ENCODE data around the gene SCAI.
"Not testable (repeated sequence)": the region's sequence is repeated elsewhere in the genome, so short reads cannot be mapped to it uniquely, and the experiment has no call there.

The SCAI gene

DNA sequence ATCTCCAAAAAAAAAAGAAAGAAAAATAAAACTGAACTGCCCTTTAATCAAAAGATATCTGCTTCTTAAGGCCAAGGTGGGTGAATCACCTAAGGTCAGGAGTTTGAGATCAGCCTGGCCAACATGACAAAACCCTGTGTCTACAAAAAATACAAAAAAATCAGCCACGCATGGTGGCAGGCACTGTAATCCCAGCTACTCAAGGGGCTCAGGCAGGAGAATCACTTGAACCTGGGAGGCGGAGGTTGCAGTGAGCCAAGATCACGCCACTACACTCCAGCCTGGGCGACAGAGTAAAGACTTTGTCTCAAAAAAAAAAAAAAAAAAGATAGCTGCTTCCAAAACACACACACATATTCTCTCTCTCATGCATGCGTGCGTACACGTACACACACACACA is 17.8 kb downstream of the SCAI start:
- no peak for TF ChIP-seq Cebpa-rat (IDR thresholded peaks at IDR 0.05)
- Histone ChIP-seq H3K4me1 (peaks cover 29 to 62% (median 38%) of the 10 kb centered on the region in 10 experiments), H3K36me3 (peaks cover 0 to 17% (median 0%) of the 10 kb centered on the region in 11 experiments; a peak in 1 of 22 replicates), H3K27me3 (no peaks in the 10 kb centered on the region), H4K20me1 (no peaks in the 10 kb centered on the region), H3K4me3 (no peak overlapping the region), H3K9me3 (replicated peaks in 1 of 11) (peaks cover 0 to 9% (median 0%) of the 10 kb centered on the region in 11 experiments; a peak in 4 of 22 replicates), H3K27ac (peak overlapping the region in 6 of 11 experiments; percentile 11 to 67 (median 36); a peak in 9 of 22 replicates), H3K9ac (no peak overlapping the region), H3K4me2 (peak overlapping the region; percentile 13 to 66 (median 53); a peak in 21 of 22 replicates)

DNA sequence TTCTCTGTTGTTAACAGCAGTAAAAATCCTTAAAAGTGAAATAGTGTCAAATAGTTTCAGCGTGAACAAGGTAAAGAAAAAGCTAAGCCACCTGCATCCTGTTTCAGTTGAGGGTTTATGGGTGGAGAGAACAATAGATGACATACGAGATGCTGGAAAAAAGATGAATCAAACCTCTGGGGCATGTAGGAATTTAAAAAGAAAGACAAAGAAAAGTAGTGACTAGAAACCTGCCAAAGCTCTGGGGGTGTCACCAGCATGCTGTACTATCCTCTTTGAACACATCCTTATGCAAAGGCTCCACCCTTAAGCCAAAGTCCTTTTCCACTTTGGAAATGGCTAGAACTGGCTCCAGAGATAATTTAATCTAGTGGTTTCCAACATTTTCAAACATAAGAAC is 22.2 kb downstream of the SCAI start:
- Histone ChIP-seq H3K9me3 (replicated peaks in 1 of 11) (peaks cover 0 to 9% (median 0%) of the 10 kb centered on the region in 11 experiments; a peak in 4 of 22 replicates), H3K4me3 (no peak overlapping the region; a peak in 1 of 20 replicates), H3K4me1 (peaks cover 26 to 73% (median 36%) of the 10 kb centered on the region in 10 experiments), H3K27ac (peak overlapping the region in 8 of 11 experiments; percentile 47 to 83 (median 71); a peak in 16 of 22 replicates), H4K20me1 (no peaks in the 10 kb centered on the region), H3K27me3 (no peaks in the 10 kb centered on the region), H3K4me2 (peak overlapping the region in 10 of 11 experiments; percentile 22 to 82 (median 62); a peak in 19 of 22 replicates), H3K9ac (peak overlapping the region in 6 of 11 experiments; percentile 12 to 67 (median 40); a peak in 10 of 22 replicates), H3K36me3 (peaks cover 0 to 23% (median 3%) of the 10 kb centered on the region in 11 experiments; a peak in 4 of 22 replicates)
- TF ChIP-seq Cebpa-rat (IDR thresholded peaks at IDR 0.05) = no peak

DNA sequence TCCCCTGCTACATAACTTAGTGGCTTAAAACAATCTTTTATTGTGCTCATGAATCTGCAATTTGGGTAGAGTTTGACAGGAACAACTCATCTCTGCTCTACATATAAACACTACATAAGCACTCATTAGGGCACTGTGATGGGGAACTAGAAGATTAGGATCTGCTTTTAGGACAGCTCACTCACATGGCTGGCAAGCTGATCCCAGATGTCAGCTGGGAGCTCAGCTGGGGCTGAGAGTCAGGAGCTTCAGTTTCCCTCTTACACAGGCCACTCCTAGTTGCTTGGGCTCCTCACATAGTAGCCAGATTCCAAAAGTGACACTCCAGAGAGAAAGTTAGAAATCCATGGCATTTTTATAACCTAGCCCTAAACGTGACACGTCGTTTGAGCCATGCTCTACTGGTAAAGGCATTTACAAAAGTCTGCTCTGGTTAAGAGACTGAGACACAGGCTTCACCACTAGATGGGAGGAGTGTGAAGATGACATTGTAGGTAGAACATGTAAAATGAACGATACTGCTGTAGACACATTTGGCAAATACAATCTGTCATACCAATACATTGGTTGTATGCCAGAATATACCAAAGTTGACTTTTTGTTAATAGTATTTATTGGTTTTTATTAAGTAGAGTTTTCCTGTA is 23.6 kb downstream of the SCAI start:
- Histone ChIP-seq H3K27ac (peak overlapping the region in 7 of 11 experiments; percentile 12 to 83 (median 67); a peak in 11 of 22 replicates), H3K4me2 (peak overlapping the region in 8 of 11 experiments; percentile 22 to 82 (median 58); a peak in 12 of 22 replicates), H3K36me3 (peaks cover 0 to 19% (median 6%) of the 10 kb centered on the region in 11 experiments; a peak in 11 of 22 replicates), H3K9me3 (replicated peaks in 1 of 11) (peaks cover under 1 to 7% (median 4%) of the 10 kb centered on the region in 11 experiments; a peak in 19 of 22 replicates), H3K27me3 (no peaks in the 10 kb centered on the region), H3K4me1 (peaks cover 16 to 61% (median 25%) of the 10 kb centered on the region in 10 experiments; a peak in 18 of 20 replicates), H3K9ac (peak overlapping the region in 2 of 11 experiments; percentile 8 to 34; a peak in 2 of 22 replicates), H4K20me1 (no peaks in the 10 kb centered on the region), H3K4me3 (no peak overlapping the region)
- TF ChIP-seq Cebpa-rat (IDR thresholded peaks at IDR 0.05) = no peak

DNA sequence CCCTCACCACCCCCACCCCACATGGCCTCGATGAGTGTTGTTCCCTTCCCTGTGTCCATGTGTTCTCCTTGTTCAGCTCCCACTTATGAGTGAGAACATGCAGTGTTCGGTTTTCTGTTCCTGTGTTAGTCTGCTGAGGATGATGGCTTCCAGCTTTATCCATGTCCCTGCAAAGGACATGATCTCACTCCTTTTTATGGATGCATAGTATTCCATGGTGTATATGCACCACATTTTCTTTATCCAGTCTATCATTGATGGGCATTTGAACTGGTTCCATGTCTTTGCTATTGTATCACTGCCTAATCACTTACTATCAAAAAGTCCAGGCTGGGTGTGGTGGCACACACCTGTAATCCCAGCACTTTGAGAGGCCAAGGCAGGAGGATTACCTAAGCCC is 24.6 kb downstream of the SCAI start:
- peaks cover 0 to 22% (median 12%) of the 10 kb centered on the region in 11 experiments; a peak in 15 of 22 replicates for H3K36me3 ChIP-seq
- peaks cover 11 to 16% (median 15%) of the 10 kb centered on the region in 11 experiments for H3K9me3 ChIP-seq (replicated peaks in 1 of 11)
- H3K27ac ChIP-seq, H3K27me3 ChIP-seq, H3K4me2 ChIP-seq, H4K20me1 ChIP-seq, H3K9ac ChIP-seq, H3K4me3 ChIP-seq: not testable (repeated sequence)
- H3K4me1 ChIP-seq = peaks cover 16 to 53% (median 25%) of the 10 kb centered on the region in 10 experiments; a peak in 18 of 20 replicates

DNA sequence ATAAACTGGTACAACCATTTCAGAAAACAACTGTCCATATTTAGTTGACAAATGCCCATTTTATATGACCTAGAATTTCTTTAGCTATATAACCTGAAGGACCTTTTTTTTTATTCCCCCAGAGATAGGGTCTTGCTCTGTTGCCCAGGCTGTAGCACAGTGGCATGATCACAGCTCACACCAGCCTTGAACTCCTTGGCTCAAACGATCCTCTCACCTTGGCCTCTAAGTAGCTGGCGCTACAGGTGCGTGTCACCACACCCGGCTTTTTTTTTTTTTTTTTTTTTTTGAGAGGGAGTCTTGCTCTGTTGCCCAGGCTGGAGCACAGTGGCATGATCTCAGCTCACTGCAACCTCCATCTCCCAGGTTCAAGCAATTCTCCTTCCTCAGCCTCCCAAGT is 28.8 kb downstream of the SCAI start:
- not testable (repeated sequence) for H3K27me3 ChIP-seq, H3K4me3 ChIP-seq, H3K27ac ChIP-seq, H4K20me1 ChIP-seq, H3K9ac ChIP-seq, H3K4me2 ChIP-seq
- Histone ChIP-seq H3K4me1 (peaks cover 0 to 14% (median 2%) of the 10 kb centered on the region in 10 experiments; a peak in 11 of 20 replicates), H3K36me3 (peaks cover 3 to 47% (median 33%) of the 10 kb centered on the region in 11 experiments; a peak in 17 of 22 replicates), H3K9me3 (replicated peaks in 1 of 11) (peaks cover 52 to 57% (median 55%) of the 10 kb centered on the region in 11 experiments)

DNA sequence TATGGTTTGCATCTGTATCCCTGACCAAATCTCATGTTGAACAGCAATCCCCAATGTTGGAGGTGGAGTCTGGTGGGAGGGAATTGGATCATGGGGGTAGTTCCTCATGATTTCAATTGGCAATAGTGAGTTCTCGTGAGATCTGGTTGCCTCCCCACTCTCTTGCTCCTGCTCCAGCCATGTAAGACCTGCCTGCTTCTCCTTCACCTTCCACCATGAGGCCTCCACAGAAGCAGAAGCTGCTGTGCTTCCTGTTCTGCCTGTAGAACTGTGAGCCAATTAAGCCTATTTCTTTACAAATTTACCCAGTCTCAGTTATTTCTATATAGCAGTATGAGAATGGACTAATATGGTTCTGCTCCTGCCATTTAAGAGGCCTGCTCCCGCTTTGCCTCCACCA is 32.9 kb downstream of the SCAI start:
- Histone ChIP-seq H3K4me1 (peaks cover 0 to 3% (median 0%) of the 10 kb centered on the region in 10 experiments; a peak in 4 of 20 replicates), H3K9ac (no peak overlapping the region), H3K4me2 (no peak overlapping the region), H3K9me3 (replicated peaks in 1 of 11) (peaks cover 67 to 83% (median 77%) of the 10 kb centered on the region in 11 experiments), H3K27ac (no peak overlapping the region), H3K27me3 (no peaks in the 10 kb centered on the region), H4K20me1 (no peaks in the 10 kb centered on the region), H3K4me3 (no peak overlapping the region), H3K36me3 (peaks cover 3 to 56% (median 33%) of the 10 kb centered on the region in 11 experiments; a peak in 16 of 22 replicates)
- no peak for TF ChIP-seq Cebpa-rat (IDR thresholded peaks at IDR 0.05)

DNA sequence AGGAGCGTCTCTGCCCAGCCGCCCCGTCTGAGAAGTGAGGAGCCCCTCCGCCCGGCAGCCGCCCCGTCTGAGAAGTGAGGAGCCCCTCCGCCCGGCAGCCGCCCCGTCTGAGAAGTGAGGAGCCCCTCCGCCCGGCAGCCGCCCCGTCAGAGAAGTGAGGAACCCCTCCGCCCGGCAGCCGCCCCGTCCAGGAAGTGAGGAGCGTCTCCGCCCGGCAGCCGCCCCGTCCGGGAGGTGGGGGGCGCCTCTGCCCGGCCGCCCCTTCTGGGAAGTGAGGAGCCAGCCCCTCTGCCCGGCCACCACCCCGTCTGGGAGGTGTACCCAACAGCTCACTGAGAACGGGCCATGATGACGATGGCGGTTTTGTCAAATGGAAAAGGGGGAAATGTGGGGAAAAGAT is 34.8 kb downstream of the SCAI start:
- H3K9ac ChIP-seq, H3K4me2 ChIP-seq, H3K27me3 ChIP-seq, H3K27ac ChIP-seq, H4K20me1 ChIP-seq, H3K4me3 ChIP-seq: not testable (repeated sequence)
- peaks cover 53 to 65% (median 62%) of the 10 kb centered on the region in 11 experiments for H3K9me3 ChIP-seq (replicated peaks in 1 of 11)
- peaks cover 3 to 22% (median 17%) of the 10 kb centered on the region in 10 experiments; a peak in 15 of 20 replicates for H3K4me1 ChIP-seq
- peaks cover under 1 to 43% (median 22%) of the 10 kb centered on the region in 11 experiments; a peak in 15 of 22 replicates for H3K36me3 ChIP-seq

DNA sequence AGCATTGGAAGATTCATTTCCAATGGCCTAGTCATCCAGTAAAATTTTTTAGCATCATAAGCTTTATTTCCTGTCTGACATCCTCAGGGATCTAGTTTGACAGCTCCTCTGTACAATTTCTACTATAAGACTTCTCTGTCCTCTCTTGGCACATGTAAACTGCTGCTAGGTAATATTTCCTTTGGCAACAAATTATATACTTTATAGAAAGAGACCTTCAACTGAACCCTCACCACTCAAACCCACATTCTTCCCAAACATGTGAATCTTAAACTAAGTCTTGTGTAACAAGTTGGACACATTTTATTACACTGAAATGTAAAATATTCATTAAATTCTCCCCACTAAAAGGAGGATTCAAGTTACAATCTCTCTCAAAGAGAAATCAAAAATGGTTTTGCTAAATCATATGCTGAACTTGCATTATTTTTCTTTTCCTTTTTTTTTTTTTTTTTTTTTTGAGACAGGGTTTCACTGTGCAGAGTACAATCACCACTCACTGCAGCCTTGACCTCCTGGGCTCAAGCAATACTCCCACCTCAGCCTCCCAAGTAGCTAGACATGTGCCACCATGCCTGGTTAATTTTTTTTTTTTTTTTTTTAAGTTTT is 36.9 kb downstream of the SCAI start:
- Histone ChIP-seq H3K9ac (no peak overlapping the region), H3K27me3 (no peaks in the 10 kb centered on the region), H3K4me1 (peaks cover 3 to 26% (median 18%) of the 10 kb centered on the region in 10 experiments; a peak in 15 of 20 replicates), H4K20me1 (no peaks in the 10 kb centered on the region; a peak in 2 of 22 replicates), H3K9me3 (replicated peaks in 1 of 11) (peaks cover 33 to 45% (median 40%) of the 10 kb centered on the region in 11 experiments), H3K27ac (no peak overlapping the region), H3K4me2 (no peak overlapping the region), H3K36me3 (peaks cover 0 to 24% (median 9%) of the 10 kb centered on the region in 11 experiments; a peak in 11 of 22 replicates), H3K4me3 (no peak overlapping the region)
- no peak for TF ChIP-seq Cebpa-rat (IDR thresholded peaks at IDR 0.05)
